Measurements from ENCODE around the gene IFRD2. TPM values are rescaled to one million over a fixed set of nuclear protein-coding genes. Genes with fewer than 3 reads are reported as not detected.

Gene IFRD2
- total RNA-seq, 2 experiments from 2014 or later: 50.0 to 59.0 TPM

DNA sequence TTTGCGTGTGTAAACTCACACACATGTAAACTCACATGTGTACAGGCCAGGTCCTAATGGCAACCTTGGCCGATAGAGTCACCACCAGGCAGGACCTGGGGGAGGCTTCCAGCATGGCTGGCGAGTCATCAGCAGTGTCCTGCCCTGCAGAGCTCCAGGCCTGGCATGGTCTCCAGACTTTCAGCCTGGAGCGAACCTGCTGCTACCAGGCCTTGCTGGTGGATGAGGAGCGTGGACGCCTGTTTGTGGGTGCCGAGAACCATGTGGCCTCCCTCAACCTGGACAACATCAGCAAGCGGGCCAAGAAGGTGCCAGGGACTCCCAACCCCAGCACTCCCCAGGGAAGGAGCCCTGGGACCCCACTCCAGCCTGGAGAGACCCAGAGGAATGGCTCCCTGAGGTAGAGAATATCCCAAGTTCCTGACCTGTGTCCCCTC lies 22.2 kb downstream of the IFRD2 start:
- H3K4me3 Mint-ChIP-seq: no peak overlapping the region
- no peak for ATAC-seq (ENCODE audit: low read depth)
- peaks cover 24% of the 10 kb centered on the region for H3K27me3 Mint-ChIP-seq
- H3K9me3 Mint-ChIP-seq: no peaks in the 10 kb centered on the region
- no peak for DNase-seq
- POLR2A ChIA-PET: no interaction called here
- H3K27ac Mint-ChIP-seq: no peak overlapping the region
- no peaks in the 10 kb centered on the region for H3K36me3 Mint-ChIP-seq
- H3K4me1 Mint-ChIP-seq: peaks cover 18% of the 10 kb centered on the region

DNA sequence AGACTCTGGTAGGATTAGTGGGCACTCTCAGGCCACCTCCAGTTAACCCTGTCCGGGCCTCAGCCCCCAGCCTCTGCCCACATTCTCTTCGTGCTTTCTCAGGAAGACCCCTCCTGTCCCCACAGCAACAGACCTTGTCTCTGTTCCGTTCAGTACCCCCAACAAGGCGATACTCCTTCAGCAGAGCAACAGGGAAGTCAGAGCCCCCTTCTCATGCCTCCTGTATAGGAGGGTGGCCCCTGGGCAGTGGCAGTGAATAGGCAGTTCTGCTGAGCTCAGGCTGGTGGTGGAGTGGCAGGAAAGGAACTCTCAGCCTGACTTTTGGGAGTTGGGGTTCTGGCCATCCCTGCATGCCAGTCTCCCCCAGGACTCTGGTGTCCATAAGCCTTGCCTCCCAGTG lies 22.8 kb downstream of the IFRD2 start:
- H3K9me3 Mint-ChIP-seq: no peaks in the 10 kb centered on the region
- no peak for ATAC-seq (ENCODE audit: low read depth)
- H3K4me1 Mint-ChIP-seq: peaks cover 16% of the 10 kb centered on the region
- H3K4me3 Mint-ChIP-seq: no peak overlapping the region
- H3K27ac Mint-ChIP-seq: no peak overlapping the region
- POLR2A ChIA-PET: interaction anchor here (0.6 kb wide), 1 partner anchor 79 kb away, joined by 3 read pairs; no protein-coding TSS in a partner anchor
- H3K36me3 Mint-ChIP-seq: no peaks in the 10 kb centered on the region
- H3K27me3 Mint-ChIP-seq: peaks cover 20% of the 10 kb centered on the region
- no peak for DNase-seq

DNA sequence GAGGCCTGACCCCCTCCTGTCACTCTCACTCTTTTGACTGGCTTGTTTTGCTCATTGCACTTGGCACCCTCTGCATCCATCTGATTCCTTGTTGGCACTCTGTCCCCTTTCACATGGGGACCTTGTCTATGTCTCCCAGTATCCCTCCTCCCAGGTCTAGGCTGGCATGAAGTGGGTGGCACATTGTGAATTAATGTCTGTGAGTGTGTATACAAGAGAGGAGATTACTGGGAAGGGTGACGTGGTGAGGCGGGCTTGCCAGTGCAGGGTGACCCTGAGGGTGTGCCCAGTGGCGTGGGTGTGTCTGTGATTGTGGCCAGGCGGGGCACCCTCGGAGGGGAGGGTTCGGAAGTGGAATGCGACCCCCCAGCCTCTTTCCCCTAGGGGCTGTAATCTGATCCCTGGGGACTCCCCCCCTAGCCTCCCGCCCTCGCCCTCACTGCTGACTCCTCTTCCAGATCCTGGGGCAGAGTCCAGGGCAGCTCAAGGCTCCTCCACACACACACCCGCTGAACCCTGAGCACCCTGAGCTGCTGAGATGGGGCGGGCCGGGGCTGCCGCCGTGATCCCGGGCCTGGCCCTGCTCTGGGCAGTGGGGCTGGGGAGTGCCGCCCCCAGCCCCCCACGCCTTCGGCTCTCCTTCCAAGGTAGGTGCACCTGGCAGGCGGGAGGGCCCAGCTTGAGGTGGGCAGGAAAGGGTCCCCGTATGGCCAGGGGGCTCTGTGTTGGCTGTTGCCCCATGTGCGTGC lies 23.4 kb downstream of the IFRD2 start, which contains the start of gene SEMA3B:
SEMA3B (plus strand) TSS at position 445 of the 749 bp plus-strand sequence; CDS start at position 539, 94 bp downstream.
- POLR2A ChIA-PET: interaction anchor here (0.6 kb wide), 1 partner anchor 78 kb away, joined by 3 read pairs; no protein-coding TSS in a partner anchor
- no peaks in the 10 kb centered on the region for H3K36me3 Mint-ChIP-seq
- DNase-seq: no peak
- no peaks in the 10 kb centered on the region for H3K9me3 Mint-ChIP-seq
- no peak within 1 kb of the TSS for H3K4me3 Mint-ChIP-seq
- H3K27ac Mint-ChIP-seq: no peak within 1 kb of the TSS
- peaks cover 15% of the 10 kb centered on the region for H3K27me3 Mint-ChIP-seq
- H3K4me1 Mint-ChIP-seq: peaks cover 12% of the 10 kb centered on the region
- ATAC-seq (ENCODE audit: low read depth): no peak

DNA sequence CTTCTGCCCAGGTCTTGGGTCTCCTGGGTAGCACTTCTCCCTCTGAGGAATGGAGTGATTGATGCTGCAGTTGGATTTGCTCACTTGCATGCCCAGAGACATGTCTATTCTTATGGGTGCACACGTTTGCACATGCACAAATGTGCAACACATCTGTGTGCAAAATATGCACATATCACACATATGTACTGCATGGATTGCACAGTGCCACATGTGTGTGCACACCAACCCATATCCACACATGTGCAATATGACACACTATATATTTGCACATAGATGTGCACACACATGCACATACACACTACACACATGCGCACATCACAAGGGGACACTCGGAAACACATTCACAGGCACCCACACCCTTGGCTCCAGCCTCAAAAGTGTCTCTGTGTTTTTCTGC lies 24.0 kb downstream of the IFRD2 start:
- H3K36me3 Mint-ChIP-seq: no peaks in the 10 kb centered on the region
- peaks cover 15% of the 10 kb centered on the region for H3K27me3 Mint-ChIP-seq
- H3K9me3 Mint-ChIP-seq: no peaks in the 10 kb centered on the region
- DNase-seq (no peak), ATAC-seq (ENCODE audit: low read depth) (no peak)
- POLR2A ChIA-PET: no interaction called here
- H3K4me1 Mint-ChIP-seq: peaks cover 11% of the 10 kb centered on the region
- H3K27ac Mint-ChIP-seq: no peak overlapping the region
- no peak overlapping the region for H3K4me3 Mint-ChIP-seq

DNA sequence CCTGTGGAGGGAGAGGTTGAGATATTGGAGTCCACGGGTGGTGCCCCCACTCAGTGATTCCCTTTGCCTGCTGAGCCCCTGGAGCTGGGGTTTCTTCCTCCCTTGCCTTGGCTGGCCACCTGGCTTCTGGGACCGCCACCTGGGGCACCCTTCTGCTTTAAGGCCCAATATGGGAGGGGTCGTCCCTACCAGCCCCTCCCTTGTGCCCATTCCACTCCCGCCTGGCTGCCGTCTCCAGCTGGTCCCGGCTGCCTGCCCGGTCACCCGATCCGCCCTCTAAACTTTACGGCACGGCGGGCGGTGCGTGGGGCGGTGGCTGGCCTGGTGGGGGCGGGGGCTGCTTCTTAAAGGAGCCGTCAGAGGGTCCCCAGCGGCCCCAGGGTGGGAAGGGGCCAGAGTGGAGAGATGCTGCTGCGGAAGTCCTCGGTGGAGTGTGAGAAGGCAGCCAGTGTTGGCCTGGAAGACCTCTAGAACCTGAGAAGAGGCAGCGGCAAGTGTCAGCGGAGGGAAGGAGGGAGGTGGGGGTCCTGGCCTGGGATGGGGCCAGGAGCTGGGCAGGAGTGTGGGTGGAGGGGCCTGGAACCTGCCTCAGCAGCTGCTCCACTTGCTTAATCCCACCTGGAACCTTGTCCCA lies 24.8 kb downstream of the IFRD2 start:
- Mint-ChIP-seq H3K27ac (no peak overlapping the region), H3K4me3 (no peak overlapping the region), H3K4me1 (peaks cover 6% of the 10 kb centered on the region), H3K27me3 (peaks cover 11% of the 10 kb centered on the region), H3K9me3 (no peaks in the 10 kb centered on the region), H3K36me3 (no peaks in the 10 kb centered on the region)
- DNase-seq (no peak), ATAC-seq (ENCODE audit: low read depth) (no peak)
- POLR2A ChIA-PET: interaction anchor here (1.0 to 1.7 kb wide), 2 partner anchors 13 to 32 kb away, joined by 4 read pairs; partner anchors contain the start of gene GNAI2

DNA sequence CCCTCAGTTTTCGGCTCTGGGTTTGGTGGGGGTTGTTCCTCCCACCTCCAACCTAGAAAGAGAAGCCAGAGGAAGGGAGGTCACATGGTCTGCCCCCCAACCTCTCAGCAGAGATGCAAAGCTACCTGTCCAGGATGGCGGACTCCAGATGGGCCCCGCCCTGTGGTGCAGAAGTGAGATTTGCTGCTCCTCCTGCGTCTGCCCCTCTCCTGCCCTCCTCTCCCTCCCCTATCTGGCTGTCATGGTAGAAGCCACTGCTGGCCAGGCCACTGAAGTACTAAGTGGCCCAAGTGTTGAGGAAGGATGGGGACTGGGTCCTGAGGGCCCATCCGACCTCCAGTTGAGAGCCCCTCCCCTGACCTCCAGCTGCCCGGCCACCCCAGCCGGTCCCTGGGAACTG lies 25.4 kb downstream of the IFRD2 start:
- ATAC-seq (ENCODE audit: low read depth) (no peak), DNase-seq (no peak)
- Mint-ChIP-seq H3K9me3 (no peaks in the 10 kb centered on the region), H3K4me3 (no peak overlapping the region), H3K27me3 (peaks cover 11% of the 10 kb centered on the region), H3K27ac (no peak overlapping the region), H3K36me3 (no peaks in the 10 kb centered on the region), H3K4me1 (peaks cover 4% of the 10 kb centered on the region)
- POLR2A ChIA-PET: interaction anchor here (1.0 to 1.7 kb wide), 2 partner anchors 12 to 31 kb away, joined by 4 read pairs; partner anchors contain the start of gene GNAI2

DNA sequence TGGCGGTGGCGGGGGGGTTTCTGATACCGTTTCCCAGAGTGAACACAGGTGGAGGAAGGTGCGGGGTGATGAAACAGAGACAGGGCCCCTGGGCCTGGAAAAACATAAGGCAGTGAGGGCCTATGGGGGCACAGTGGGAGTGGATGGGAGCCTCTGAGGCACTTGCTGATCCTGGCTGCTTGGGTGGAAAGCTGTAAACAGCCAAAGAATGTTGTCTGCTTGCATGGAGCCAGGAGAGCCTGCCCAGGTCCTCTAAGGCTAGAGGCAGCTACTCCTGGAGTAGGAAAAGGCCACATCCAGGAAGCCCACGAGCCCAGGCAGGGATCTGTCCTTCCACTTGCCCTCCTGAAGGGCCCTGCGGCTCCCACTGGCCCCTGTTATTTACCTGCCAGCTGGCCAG lies 26.2 kb downstream of the IFRD2 start:
- ATAC-seq (ENCODE audit: low read depth) (no peak), DNase-seq (no peak)
- Mint-ChIP-seq H3K36me3 (no peaks in the 10 kb centered on the region), H3K4me3 (no peak overlapping the region), H3K27ac (no peak overlapping the region), H3K9me3 (no peaks in the 10 kb centered on the region), H3K4me1 (no peaks in the 10 kb centered on the region), H3K27me3 (peaks cover 11% of the 10 kb centered on the region)
- POLR2A ChIA-PET: interaction anchor here (1.7 kb wide), 1 partner anchor 11 kb away, joined by 4 read pairs; no protein-coding TSS in a partner anchor

DNA sequence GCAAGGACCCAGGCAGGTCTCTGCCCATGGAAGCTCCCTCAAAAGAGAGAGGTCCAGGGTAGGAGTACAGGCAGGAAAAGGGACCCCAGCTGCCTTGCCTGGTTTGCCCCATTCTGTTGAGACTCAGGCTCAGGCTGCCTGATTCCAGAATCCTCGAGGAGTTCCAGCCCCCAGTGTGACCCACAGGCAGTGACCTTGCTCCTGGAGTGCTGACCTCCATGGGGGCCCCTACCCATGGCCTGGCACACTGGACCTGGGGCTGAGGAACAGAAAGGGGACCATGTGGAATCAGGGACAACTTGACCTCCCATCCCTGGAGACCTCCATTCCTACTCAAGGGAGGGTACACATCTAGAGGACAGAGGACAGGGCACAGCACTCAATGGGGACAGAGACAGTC lies 26.7 kb downstream of the IFRD2 start:
- ATAC-seq (ENCODE audit: low read depth): no peak
- H3K36me3 Mint-ChIP-seq: no peaks in the 10 kb centered on the region
- no peaks in the 10 kb centered on the region for H3K9me3 Mint-ChIP-seq
- no peak overlapping the region for H3K4me3 Mint-ChIP-seq
- no peak overlapping the region for H3K27ac Mint-ChIP-seq
- H3K4me1 Mint-ChIP-seq: no peaks in the 10 kb centered on the region
- POLR2A ChIA-PET: interaction anchor here (1.7 kb wide), 1 partner anchor 11 kb away, joined by 4 read pairs; no protein-coding TSS in a partner anchor
- DNase-seq: no peak
- peaks cover 11% of the 10 kb centered on the region for H3K27me3 Mint-ChIP-seq

DNA sequence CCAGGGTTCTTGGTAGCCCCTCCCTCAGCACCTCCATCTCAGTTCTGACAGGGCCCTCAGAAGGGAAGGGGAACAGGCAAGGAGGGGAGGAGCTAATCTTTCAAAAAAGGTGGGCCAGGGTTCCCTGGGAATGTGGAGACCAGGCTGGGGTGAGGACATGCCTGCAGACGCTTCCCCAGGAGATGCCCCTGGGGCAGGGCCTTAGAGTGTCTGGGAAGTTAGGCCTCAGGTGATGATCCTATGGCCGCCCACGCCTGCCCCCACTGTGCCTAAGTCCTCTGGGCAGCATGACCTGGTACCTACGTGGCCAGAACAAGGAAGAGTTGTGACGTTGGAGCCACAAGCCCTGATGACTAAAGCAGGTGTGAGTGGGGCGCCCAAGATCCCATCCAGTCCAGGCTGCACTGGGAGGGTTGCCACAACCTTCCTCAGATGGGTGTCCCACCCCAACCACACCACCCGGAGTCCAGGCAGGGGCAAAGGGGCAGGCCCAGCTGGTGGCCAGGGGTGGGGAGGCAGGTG lies 27.2 kb downstream of the IFRD2 start:
- Mint-ChIP-seq H3K4me1 (no peaks in the 10 kb centered on the region), H3K27me3 (peaks cover 11% of the 10 kb centered on the region), H3K4me3 (no peak overlapping the region), H3K36me3 (no peaks in the 10 kb centered on the region), H3K9me3 (no peaks in the 10 kb centered on the region), H3K27ac (no peak overlapping the region)
- no peak for ATAC-seq (ENCODE audit: low read depth)
- DNase-seq: no peak
- POLR2A ChIA-PET: no interaction called here

DNA sequence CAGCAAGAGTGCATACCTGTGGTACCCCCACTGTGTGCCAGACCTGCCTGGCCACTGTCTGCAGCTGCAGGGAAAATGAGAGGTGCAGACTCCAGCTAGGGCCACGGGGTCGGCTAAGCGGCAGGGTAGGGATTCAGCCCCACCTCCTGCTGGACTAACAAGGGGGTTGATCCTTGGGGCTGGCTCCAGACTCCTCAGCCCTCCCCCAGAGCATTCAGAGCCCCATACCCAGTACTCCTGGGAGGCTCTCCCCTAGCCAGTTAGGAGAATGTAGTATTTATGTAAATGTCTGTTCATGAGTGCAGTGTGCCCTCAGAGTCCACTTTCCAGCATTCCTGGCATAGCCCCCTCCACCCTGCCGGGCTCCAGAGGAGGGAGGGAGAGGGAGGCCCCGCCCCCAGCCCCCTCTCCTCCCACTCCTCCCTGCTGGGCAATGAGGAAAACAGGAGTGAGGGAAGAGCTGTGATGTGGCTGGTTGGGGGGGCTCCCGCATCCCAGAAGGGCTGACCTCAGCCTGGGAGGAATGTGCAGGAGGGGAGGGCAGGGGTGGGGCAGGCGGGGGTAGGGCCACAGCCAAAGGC lies 27.8 kb downstream of the IFRD2 start:
- no peak for DNase-seq
- ATAC-seq (ENCODE audit: low read depth): no peak
- Mint-ChIP-seq H3K27ac (no peak overlapping the region), H3K4me1 (peaks cover 4% of the 10 kb centered on the region), H3K27me3 (peaks cover 11% of the 10 kb centered on the region), H3K4me3 (no peak overlapping the region), H3K9me3 (no peaks in the 10 kb centered on the region), H3K36me3 (no peaks in the 10 kb centered on the region)
- POLR2A ChIA-PET: no interaction called here

DNA sequence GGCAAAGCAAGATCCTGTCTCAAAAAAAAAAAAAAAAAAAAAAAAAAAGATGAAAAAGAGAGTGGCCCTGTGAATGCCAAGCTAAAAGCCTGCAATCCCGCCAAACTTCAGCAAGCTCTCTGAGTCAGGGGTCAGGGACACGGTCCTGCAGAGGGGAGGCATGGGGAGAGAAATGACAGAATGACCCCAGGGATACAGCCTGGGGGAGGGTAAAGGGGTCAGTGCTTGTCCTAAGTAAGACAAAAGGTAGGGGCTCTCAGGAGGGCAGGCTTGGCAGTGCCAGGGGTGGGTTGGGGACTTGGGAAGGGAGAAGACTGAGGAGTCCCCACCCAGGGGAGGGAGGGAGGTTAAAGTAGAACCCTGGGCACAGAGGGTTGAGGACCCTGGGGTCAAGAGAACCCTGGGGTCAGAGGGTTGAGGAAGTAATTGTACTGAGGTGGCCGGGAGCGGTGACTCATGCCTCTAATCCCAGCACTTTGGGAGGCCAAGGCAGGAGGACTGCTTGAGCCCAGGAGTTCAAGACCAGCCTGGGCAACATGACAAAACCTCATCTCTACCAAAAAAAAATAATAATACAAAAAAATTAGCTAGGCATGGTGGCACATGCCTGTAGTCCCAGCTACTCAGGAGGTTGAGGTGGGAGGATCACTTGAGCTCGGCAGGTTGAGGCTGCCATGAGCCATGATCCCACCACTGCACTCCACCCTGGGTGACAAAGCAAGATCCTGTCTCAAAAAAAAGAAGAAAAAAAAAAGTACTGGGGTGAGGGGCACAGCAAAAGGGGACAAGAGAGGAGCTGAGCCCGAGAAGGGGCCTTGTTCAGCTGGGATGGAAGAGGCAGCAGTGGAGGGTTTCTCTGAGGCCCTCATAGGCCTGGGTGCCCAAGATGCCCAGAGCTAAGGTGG lies 28.5 kb downstream of the IFRD2 start:
- Mint-ChIP-seq H3K4me1 (peaks cover 4% of the 10 kb centered on the region), H3K9me3 (no peaks in the 10 kb centered on the region), H3K36me3 (peaks cover 3% of the 10 kb centered on the region), H3K27me3 (peaks cover 11% of the 10 kb centered on the region), H3K4me3 (no peak overlapping the region), H3K27ac (no peak overlapping the region)
- ATAC-seq (ENCODE audit: low read depth) (no peak), DNase-seq (no peak)
- POLR2A ChIA-PET: interaction anchor here (0.6 to 0.8 kb wide), 3 partner anchors 12 to 94 kb away, joined by 4 to 10 read pairs (median 6); no protein-coding TSS in a partner anchor

DNA sequence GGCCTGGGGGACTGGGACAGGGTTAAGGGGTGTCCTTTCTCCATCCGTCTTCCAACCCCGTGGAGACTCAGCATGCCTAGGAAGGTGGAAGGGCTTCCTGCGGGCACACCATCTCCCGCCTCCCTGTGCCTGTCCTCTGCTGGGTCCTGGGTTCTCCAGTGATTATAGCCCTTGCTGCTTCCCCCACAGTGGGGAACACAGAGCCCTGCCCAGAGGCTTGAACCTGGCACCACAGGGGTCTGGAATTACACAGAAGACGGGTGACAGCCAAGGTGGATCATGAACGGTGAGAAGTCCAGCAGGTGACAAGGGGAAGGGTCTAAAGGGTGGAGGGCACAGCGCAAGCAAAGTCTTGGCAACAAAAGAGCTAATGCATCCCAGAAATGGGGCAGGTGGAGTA lies 29.5 kb downstream of the IFRD2 start:
- Mint-ChIP-seq H3K4me1 (peaks cover 4% of the 10 kb centered on the region), H3K4me3 (no peak overlapping the region), H3K27me3 (peaks cover 6% of the 10 kb centered on the region), H3K27ac (no peak overlapping the region), H3K9me3 (no peaks in the 10 kb centered on the region), H3K36me3 (peaks cover 5% of the 10 kb centered on the region)
- DNase-seq (no peak), ATAC-seq (ENCODE audit: low read depth) (no peak)
- POLR2A ChIA-PET: interaction anchor here (0.7 to 0.8 kb wide), 2 partner anchors 16 to 35 kb away, joined by 3 to 6 read pairs; no protein-coding TSS in a partner anchor

All from activated naive CD8-positive, alpha-beta T cell treated with anti-CD3 and anti-CD28 coated beads, Interleukin-2, amount 10 ng/mL, durations not matched to agents 7 days and 5 days (primary cell).